Endothelial cell of umbilical vein (primary cell): Measurements from ENCODE around the gene GINS3. TPM values are rescaled to one million over a fixed set of nuclear protein-coding genes. Genes with fewer than 3 reads are reported as not detected.

Experiments used
- BruUV-seq: library from RNA; stranded (reverse); fragments of 400-500 nt; replicated peaks from 2 replicates; lab custom pipeline; 2021; lab: Mats Ljungman, UMichigan
- CTCF ChIA-PET: fragments of 300-600, 350-600 bp; sonication (Branson Sonifier 250); formaldehyde crosslinking; loops from one replicate; lab custom pipeline; 2021; ENCODE audit warnings: antibody characterized with exemption, inconsistent platforms; lab: Charles Lee
- POLR2A ChIA-PET: fragments of 300-600, 350-600 bp; sonication (Branson Sonifier 250); formaldehyde crosslinking; loops from one replicate; lab custom pipeline; 2021; ENCODE audit warnings: antibody characterized with exemption, inconsistent platforms; lab: Charles Lee
- DNase-seq: peaks from one replicate; pipeline ENCODE4 v3.0.0-alpha.2; 2011; ENCODE audit warnings: low read depth, low spot score
- FAIRE-seq: peaks from 2 replicates; lab custom pipeline; 2011; peaks lifted over from hg19 to GRCh38; lab: Jason Lieb, UNC
- H2AFZ ChIP-seq: 2 replicates; pipeline ENCODE4 v1.6.0; 2012; ENCODE audit warnings: low read depth, low read length, control low read depth, inconsistent platforms
- H3K27ac ChIP-seq: 2 replicates; pipeline ENCODE4 v1.5.1; 2011; ENCODE audit warnings: low read depth, mild to moderate bottlenecking, control low read depth, low read length, moderate library complexity; ENCODE audit not compliant: insufficient read depth
- H3K27me3 ChIP-seq, 2 experiments: 2 replicates each; pipeline versions ENCODE4 v1.6.0 to v1.6.1; 2011; ENCODE audit warnings: low read length in 2 of 2, mixed read lengths in 1 of 2; ENCODE audit not compliant: control insufficient read depth in 2 of 2, insufficient read depth in 2 of 2
- H3K36me3 ChIP-seq, 2 experiments: 2 replicates in 1 of 2; 3 replicates in 1 of 2; pipeline ENCODE4 v1.5.1; 2011; ENCODE audit warnings: low read length in 2 of 2, mild to moderate bottlenecking in 1 of 2, moderate library complexity in 1 of 2; ENCODE audit not compliant: control insufficient read depth in 2 of 2, insufficient read depth in 2 of 2; ENCODE audit errors: extremely low read depth in 1 of 2
- H3K4me1 ChIP-seq: 3 replicates; pipeline ENCODE4 v1.5.1; 2011; ENCODE audit warnings: mild to moderate bottlenecking, low read length; ENCODE audit not compliant: control insufficient read depth, insufficient read depth; ENCODE audit errors: extremely low read depth
- H3K4me2 ChIP-seq: 2 replicates; pipeline ENCODE4 v1.6.1; 2011; ENCODE audit warnings: low read length, control low read depth, mixed read lengths; ENCODE audit not compliant: insufficient read depth
- H3K4me3 ChIP-seq, 3 experiments: fragments of 200-600 bp in 1 of 3; sonication (generic), shearing (Covaris generic) in 1 of 3; replicated peaks in 1 of 3; 2 replicates each; pipeline ENCODE4 v1.5.1; 2011 to 2016; ENCODE audit warnings: control low read depth in 3 of 3, low read length in 3 of 3, mild to moderate bottlenecking in 2 of 3, inconsistent platforms in 1 of 3, low read depth in 1 of 3, moderate library complexity in 1 of 3; ENCODE audit not compliant: insufficient read depth in 1 of 3
- H3K79me2 ChIP-seq: 2 replicates; pipeline ENCODE4 v1.6.0; 2012; ENCODE audit warnings: low read length, inconsistent platforms; ENCODE audit not compliant: control insufficient read depth, insufficient read depth
- H3K9ac ChIP-seq: replicated peaks from 2 replicates; pipeline ENCODE3; 2011; ENCODE audit warnings: low read length, control low read depth; ENCODE audit not compliant: insufficient read depth; ENCODE audit errors: extremely low read depth
- H3K9me1 ChIP-seq: replicated peaks from 3 replicates; pipeline ENCODE4 v1.6.0; 2011; ENCODE audit warnings: mild to moderate bottlenecking, low read length; ENCODE audit not compliant: control insufficient read depth, insufficient read depth; ENCODE audit errors: extremely low read depth
- H3K9me3 ChIP-seq: replicated peaks from 2 replicates; pipeline ENCODE4 v1.5.1; 2012; ENCODE audit warnings: low read length, inconsistent platforms; ENCODE audit not compliant: control insufficient read depth, insufficient read depth
- H4K20me1 ChIP-seq: replicated peaks from 2 replicates; pipeline ENCODE3; 2011; ENCODE audit warnings: mild to moderate bottlenecking, low read length; ENCODE audit not compliant: control insufficient read depth, insufficient read depth; ENCODE audit errors: extremely low read depth
- EZH2 ChIP-seq: IDR thresholded peaks from 2 replicates; pipeline ENCODE4 v1.6.1; 2012; ENCODE audit warnings: borderline replicate concordance, low read depth, mild to moderate bottlenecking, moderate library complexity, low read length, inconsistent platforms; ENCODE audit not compliant: severe bottlenecking
- FOS ChIP-seq: IDR thresholded peaks from 2 replicates; pipeline ENCODE4 v1.6.1; 2011; ENCODE audit warnings: mild to moderate bottlenecking, low read length, moderate library complexity, borderline replicate concordance; ENCODE audit not compliant: insufficient read depth
- GATA2 ChIP-seq: IDR thresholded peaks from 2 replicates; pipeline ENCODE4 v1.7.0; 2011; ENCODE audit warnings: low read depth, mild to moderate bottlenecking, moderate library complexity, mixed read lengths, low read length; ENCODE audit not compliant: insufficient read length, insufficient read depth
- JUN ChIP-seq: IDR thresholded peaks from 2 replicates; pipeline ENCODE4 v1.6.1; 2011; ENCODE audit warnings: borderline replicate concordance, low read depth; ENCODE audit not compliant: insufficient read length, insufficient read depth
- MYC ChIP-seq: IDR thresholded peaks from one replicate; pipeline ENCODE4 v1.6.1; 2011; ENCODE audit warnings: mild to moderate bottlenecking, low read depth, low read length
- POLR2A ChIP-seq: IDR thresholded peaks from 2 replicates; pipeline ENCODE4 v1.6.1; 2012; ENCODE audit warnings: low read depth, mild to moderate bottlenecking, control low read depth, low read length
- POLR2AphosphoS5 ChIP-seq: IDR thresholded peaks from 2 replicates; pipeline ENCODE4 v1.6.1; 2012; ENCODE audit warnings: low read depth, mild to moderate bottlenecking, control low read depth, low read length, moderate library complexity; ENCODE audit not compliant: insufficient read depth
- dilution Hi-C: fragments of 300-500 bp; cut with MboI; formaldehyde crosslinking; loops from one replicate; pipeline ENCODE4 v1.15.0; 2019; ENCODE audit warnings: low sequenced_read_pairs; ENCODE audit not compliant: extremely low pct_ligation_motif_present
- intact Hi-C: fragments of 100-400 bp; cut with micrococcal nuclease; formaldehyde crosslinking; loops from one replicate; pipeline ENCODE4 v1.10.0; 2022
- polyA plus RNA-seq, 4 experiments: library from polyadenylated mRNA; depleted of rRNA in 3 of 4; stranded (reverse) in 3 of 4; unstranded in 1 of 4; fragments of >200 nt; gene quantifications; 2 replicates each; pipeline versions ENCODE4 v1.2.1 to v1.2.3, GENCODE V29; 2011 to 2012; ENCODE audit warnings: missing spikeins in 1 of 4
- total RNA-seq: library from RNA; stranded (reverse); gene quantifications from 2 replicates; pipeline ENCODE4 v1.2.3, GENCODE V29; 2021
- TF ChIP-seq, protein P1 (sequence below): IDR thresholded peaks from 2 replicates; pipeline ENCODE4 v1.6.1; 2011; ENCODE audit not compliant: insufficient read depth, insufficient read length
- TF ChIP-seq, protein P2 (sequence below), 2 donors: IDR thresholded peaks; 1 replicate in 1 of 2; 2 replicates in 1 of 2; pipeline ENCODE4 v1.5.1; 2011; ENCODE audit warnings: low read length in 2 of 2, mild to moderate bottlenecking in 2 of 2, moderate library complexity in 2 of 2, control low read depth in 1 of 2, inconsistent platforms in 1 of 2, low read depth in 1 of 2; ENCODE audit not compliant: insufficient read depth in 1 of 2; ENCODE audit errors: extremely low read depth in 1 of 2

Gene GINS3
- total and polyA plus RNA-seq, 2 donors (not counting 3 experiments of a cell fraction or from before 2014, with no cell fraction given), result 17.2 to 24.1 TPM

DNA sequence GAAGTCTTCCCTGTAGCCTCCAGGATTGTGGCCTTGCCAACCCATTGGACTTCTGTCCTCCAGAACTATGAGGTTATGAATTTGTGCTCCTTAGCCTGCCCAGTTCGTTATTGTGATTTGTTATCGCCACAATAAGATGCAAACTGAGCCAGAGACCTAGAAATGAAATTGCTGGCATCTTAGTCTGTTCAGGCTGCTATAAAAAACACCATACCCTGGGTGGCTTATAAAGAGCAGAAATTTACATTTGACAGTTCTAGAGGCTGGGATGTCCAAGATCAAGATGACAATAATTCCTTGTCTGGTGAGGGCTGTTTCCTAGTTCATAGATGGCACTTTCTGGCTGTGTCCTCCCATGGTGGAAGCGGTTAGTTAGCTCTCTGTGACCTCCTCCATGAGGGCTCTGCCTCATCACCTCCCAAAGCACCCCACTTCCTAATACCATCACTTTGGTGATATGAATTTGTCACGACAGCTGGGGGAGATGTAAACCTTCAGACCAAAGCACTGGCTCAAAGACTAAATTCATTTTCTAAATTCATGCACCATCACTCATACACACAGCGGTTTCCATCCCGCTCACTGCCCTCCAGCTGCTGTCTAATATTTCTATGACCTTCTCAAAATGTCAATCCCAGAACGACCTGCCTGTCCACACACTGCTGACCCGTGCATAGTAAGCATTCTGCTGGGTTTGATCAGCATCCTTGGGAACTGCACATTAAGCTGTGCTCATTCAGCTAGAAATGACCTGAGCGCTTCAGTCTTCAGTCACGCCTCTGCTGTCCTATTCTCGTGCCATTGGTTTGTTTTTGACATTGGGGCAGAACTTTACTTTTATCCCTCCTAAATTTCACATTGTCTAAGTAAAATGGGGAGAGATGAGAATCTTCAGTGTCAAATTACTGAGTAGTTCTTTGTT is 36.6 kb downstream of the GINS3 start:
- H3K79me2 ChIP-seq, result no peaks in the 10 kb centered on the region
- DNase-seq (no peak), FAIRE-seq (no peak)
- H2AFZ ChIP-seq, result no peak overlapping the region
- TF ChIP-seq POLR2AphosphoS5 (no peak), POLR2A (no peak)
- dilution Hi-C loops, result no loop called here
- H3K4me2 ChIP-seq, result no peak overlapping the region
- no peaks in the 10 kb centered on the region for H3K9me1 ChIP-seq
- no peaks in the 10 kb centered on the region for H3K4me1 ChIP-seq
- ChIA-PET CTCF (interaction anchor here (0.8 to 1.3 kb wide), 2 partner anchors 59 to 92 kb away, joined by 3 read pairs; no protein-coding TSS in a partner anchor), POLR2A (no interaction called here)
- intact Hi-C loops, result no loop called here
- no TSS peak for BruUV-seq
- no peaks in the 10 kb centered on the region for H3K36me3 ChIP-seq
- no peak overlapping the region for H3K9ac ChIP-seq
- no peak overlapping the region for H3K4me3 ChIP-seq
- H3K27ac ChIP-seq, result no peak overlapping the region
- H4K20me1 ChIP-seq, result no peaks in the 10 kb centered on the region
- H3K27me3 ChIP-seq, result no peaks in the 10 kb centered on the region
- no peaks in the 10 kb centered on the region for H3K9me3 ChIP-seq

DNA sequence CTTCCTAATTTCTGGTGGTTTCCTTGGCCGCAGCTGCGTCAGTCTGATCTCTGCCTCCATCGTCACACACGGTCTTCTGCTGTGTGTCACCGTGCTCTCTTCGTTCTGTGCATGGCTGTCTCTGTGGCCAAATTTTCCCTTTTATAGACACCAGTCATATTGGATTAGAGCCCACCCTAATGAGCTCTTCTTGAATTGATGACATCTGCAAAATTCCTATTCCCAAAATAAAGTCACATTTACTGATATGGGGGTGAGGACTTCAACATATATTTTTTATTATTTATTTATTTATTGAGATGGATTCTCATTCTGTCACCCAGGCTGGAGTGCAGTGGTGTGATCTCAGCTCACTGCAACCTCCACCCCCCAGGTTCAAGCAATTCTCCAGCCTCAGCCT is 38.4 kb downstream of the GINS3 start:
- no peak for FAIRE-seq

More for the DNA sequence above, 38.4 kb downstream of the GINS3 start:
- DNase-seq, result no peak
- CTCF ChIA-PET, result interaction anchor here (1.2 kb wide), 1 partner anchor 13 kb away, joined by 3 read pairs; no protein-coding TSS in a partner anchor
- Histone ChIP-seq H3K27ac (no peak overlapping the region), H3K36me3 (no peaks in the 10 kb centered on the region), H3K4me3 (no peak overlapping the region), H3K27me3 (no peaks in the 10 kb centered on the region), H3K79me2 (no peaks in the 10 kb centered on the region), H3K4me2 (no peak overlapping the region), H3K9me3 (no peaks in the 10 kb centered on the region), H2AFZ (no peak overlapping the region), H4K20me1 (no peaks in the 10 kb centered on the region), H3K9ac (no peak overlapping the region), H3K4me1 (no peaks in the 10 kb centered on the region), H3K9me1 (no peaks in the 10 kb centered on the region)
- dilution Hi-C loops (no loop called here), intact Hi-C loops (no loop called here)
- TF ChIP-seq POLR2A (no peak), JUN (no peak), GATA2 (no peak), EZH2 (no peak), MYC (no peak), FOS (no peak), POLR2AphosphoS5 (no peak)
- TF ChIP-seq, protein P1, sequence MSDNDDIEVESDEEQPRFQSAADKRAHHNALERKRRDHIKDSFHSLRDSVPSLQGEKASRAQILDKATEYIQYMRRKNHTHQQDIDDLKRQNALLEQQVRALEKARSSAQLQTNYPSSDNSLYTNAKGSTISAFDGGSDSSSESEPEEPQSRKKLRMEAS, result no peak
- TF ChIP-seq, protein P2, sequence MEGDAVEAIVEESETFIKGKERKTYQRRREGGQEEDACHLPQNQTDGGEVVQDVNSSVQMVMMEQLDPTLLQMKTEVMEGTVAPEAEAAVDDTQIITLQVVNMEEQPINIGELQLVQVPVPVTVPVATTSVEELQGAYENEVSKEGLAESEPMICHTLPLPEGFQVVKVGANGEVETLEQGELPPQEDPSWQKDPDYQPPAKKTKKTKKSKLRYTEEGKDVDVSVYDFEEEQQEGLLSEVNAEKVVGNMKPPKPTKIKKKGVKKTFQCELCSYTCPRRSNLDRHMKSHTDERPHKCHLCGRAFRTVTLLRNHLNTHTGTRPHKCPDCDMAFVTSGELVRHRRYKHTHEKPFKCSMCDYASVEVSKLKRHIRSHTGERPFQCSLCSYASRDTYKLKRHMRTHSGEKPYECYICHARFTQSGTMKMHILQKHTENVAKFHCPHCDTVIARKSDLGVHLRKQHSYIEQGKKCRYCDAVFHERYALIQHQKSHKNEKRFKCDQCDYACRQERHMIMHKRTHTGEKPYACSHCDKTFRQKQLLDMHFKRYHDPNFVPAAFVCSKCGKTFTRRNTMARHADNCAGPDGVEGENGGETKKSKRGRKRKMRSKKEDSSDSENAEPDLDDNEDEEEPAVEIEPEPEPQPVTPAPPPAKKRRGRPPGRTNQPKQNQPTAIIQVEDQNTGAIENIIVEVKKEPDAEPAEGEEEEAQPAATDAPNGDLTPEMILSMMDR (IDR thresholded peaks at IDR 0.05; ENCODE audit: extremely low read depth in 1 of 2, insufficient read depth in 1 of 2, low read depth in 1 of 2, low read length in 2 of 2), result no peak
- POLR2A ChIA-PET, result no interaction called here
- no TSS peak for BruUV-seq
